Activated CD8-positive, alpha-beta memory T cell treated with anti-CD3 and anti-CD28 coated beads, Interleukin-2, amount 10 ng/mL, durations not matched to agents 7 days and 5 days (primary cell): ENCODE measurements around the gene IFT52. TPM values are rescaled to one million over a fixed set of nuclear protein-coding genes. Genes with fewer than 3 reads are reported as not detected.
A peak's percentile ranks its signal among the peaks of the same experiment; 100 is the strongest.

ENCODE experiments used
- ATAC-seq: fragments of 150-1000 bp; cut with Tn5 transposase; one replicate; pipeline ENCODE4 v1.10.0; 2021; ENCODE audit warnings: moderate library complexity
- CTCF ChIA-PET: fragments of 350-600 bp; sonication (Branson Sonifier 250); formaldehyde crosslinking; loops from one replicate; lab custom pipeline; 2021; ENCODE audit warnings: antibody characterized with exemption; lab: Charles Lee
- DNase-seq: peaks from one replicate; pipeline ENCODE4 v3.0.0-alpha.2; 2020
- H3K27ac Mint-ChIP-seq: one replicate; pipeline ENCODE4 v1.8.0; 2021; ENCODE audit warnings: mild to moderate bottlenecking, mixed read lengths
- H3K27me3 Mint-ChIP-seq: one replicate; pipeline ENCODE4 v1.8.0; 2021; ENCODE audit warnings: mixed read lengths
- H3K36me3 Mint-ChIP-seq: one replicate; pipeline ENCODE4 v1.8.0; 2021; ENCODE audit warnings: mild to moderate bottlenecking, mixed read lengths
- H3K4me1 Mint-ChIP-seq: one replicate; pipeline ENCODE4 v1.8.0; 2021; ENCODE audit warnings: mixed read lengths
- H3K4me3 Mint-ChIP-seq: one replicate; pipeline ENCODE4 v1.8.0; 2021; ENCODE audit warnings: mild to moderate bottlenecking, moderate library complexity, mixed read lengths
- H3K9me3 Mint-ChIP-seq: one replicate; pipeline ENCODE4 v1.8.0; 2022; ENCODE audit warnings: low read depth, mixed read lengths
- total RNA-seq, 2 experiments: library from RNA; stranded (reverse); gene quantifications; one replicate each; pipeline ENCODE4 v1.2.3, GENCODE V29; 2021

Gene IFT52, protein sequence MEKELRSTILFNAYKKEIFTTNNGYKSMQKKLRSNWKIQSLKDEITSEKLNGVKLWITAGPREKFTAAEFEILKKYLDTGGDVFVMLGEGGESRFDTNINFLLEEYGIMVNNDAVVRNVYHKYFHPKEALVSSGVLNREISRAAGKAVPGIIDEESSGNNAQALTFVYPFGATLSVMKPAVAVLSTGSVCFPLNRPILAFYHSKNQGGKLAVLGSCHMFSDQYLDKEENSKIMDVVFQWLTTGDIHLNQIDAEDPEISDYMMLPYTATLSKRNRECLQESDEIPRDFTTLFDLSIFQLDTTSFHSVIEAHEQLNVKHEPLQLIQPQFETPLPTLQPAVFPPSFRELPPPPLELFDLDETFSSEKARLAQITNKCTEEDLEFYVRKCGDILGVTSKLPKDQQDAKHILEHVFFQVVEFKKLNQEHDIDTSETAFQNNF
- total RNA-seq: 10 to 100 TPM; 15.9 to 18.3 TPM

DNA sequence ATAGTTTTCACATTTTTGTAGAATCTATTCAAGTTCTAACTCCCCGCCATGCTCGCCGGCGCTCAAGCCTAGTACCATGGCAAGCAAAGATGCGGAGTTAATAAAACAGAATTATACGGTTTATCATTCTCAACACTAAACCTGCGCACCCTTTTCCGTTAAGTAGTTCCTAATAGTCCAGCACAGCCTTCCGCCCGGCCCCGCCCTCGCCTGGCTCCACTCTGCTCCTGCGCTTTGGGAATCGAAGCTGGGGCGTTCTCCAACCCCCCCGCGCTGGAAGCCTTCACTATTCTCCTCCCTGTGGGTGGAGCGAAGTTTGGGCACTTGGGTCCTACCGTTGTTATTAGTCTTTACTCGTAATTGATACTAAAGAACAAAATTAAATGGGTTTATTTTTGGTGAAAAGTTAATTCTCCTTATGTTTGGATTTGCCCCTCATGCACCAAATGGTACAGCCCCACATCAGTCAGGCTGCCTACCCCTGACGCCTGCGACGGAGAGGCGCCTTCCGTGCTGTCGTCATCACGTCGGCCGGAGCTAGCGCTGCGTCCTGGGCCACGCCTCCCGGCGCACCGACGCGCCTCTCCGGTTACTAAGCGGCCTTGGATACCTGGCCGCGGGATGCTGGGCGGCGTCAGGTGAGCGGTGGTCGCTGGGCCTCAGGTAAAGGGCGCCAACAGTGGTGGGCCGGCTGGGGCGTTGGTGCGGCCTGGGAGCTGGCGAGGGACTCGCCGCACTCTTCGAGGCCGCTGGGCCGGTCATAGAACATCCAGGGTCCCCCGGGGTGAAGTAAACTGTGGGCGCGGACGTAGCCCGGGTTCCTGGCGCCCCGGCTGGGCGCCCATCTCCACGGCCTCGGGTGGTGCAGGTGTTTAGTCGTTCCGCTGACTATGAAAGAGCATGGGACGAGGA lies at the start of gene IFT52:
TSS of gene IFT52 (plus strand) at position 546 of the 912 bp plus-strand sequence. CDS start 3,762 bp downstream, outside the sequence.
- H3K4me1 Mint-ChIP-seq: peaks cover 13% of the 10 kb centered on the region
- DNase-seq (peak; percentile 93), ATAC-seq (peak; percentile 99)
- no peaks in the 10 kb centered on the region for H3K9me3 Mint-ChIP-seq
- peaks cover 4% of the 10 kb centered on the region for H3K36me3 Mint-ChIP-seq
- CTCF ChIA-PET: interaction anchor here (1.0 kb wide), 1 partner anchor 159 kb away, joined by 3 read pairs; no protein-coding TSS in a partner anchor
- H3K27ac Mint-ChIP-seq: peak within 1 kb of the TSS; percentile 93
- H3K27me3 Mint-ChIP-seq: no peaks in the 10 kb centered on the region
- H3K4me3 Mint-ChIP-seq: peak within 1 kb of the TSS; percentile 89

DNA sequence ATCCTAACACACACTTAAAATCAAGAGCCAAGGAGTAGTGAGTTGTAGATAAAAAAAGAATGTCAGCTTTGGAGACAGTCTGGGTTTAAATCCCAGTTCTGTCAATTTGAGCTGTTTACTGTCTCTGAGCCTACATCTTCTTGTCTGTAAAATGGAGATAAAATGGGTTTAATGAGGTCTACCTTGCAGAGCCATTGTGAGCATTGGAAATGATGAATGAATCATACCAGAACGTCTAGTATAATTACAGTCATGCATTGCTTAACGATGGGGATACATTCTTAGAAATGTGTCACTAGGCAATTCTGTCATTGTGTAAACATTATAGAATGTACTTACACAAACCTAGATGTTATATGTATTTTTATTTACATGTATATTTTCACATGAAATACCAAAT lies 49.5 kb upstream of the IFT52 start:
- Mint-ChIP-seq H3K27ac (no peak overlapping the region), H3K4me3 (no peak overlapping the region), H3K9me3 (no peaks in the 10 kb centered on the region), H3K4me1 (no peaks in the 10 kb centered on the region), H3K36me3 (no peaks in the 10 kb centered on the region), H3K27me3 (no peaks in the 10 kb centered on the region)
- CTCF ChIA-PET: interaction anchor here (1.2 kb wide), 1 partner anchor 26 kb away, joined by 3 read pairs; no protein-coding TSS in a partner anchor
- ATAC-seq (no peak), DNase-seq (no peak)

DNA sequence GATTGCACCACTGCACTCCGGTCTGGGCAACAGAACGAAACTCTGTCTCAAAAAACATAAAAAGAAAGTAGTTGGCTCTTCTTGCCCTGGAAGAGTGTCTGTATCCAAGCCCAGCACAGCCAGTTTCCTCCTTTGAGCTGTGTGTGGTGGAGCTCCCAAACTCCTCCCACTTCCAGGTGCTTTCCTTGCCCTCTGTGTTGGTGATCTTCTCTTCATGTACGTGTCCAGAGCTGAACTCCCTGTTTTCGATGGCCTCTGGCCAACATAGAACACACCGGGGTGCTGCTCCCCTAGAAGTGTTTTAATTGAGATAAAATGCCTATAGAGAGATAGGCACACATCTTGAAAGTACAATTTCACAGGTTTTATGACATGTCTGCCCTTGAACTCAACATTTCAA lies 48.6 kb upstream of the IFT52 start:
- no peaks in the 10 kb centered on the region for H3K9me3 Mint-ChIP-seq
- ATAC-seq: no peak
- CTCF ChIA-PET: no interaction called here
- no peaks in the 10 kb centered on the region for H3K4me1 Mint-ChIP-seq
- H3K27ac Mint-ChIP-seq: no peak overlapping the region
- no peaks in the 10 kb centered on the region for H3K27me3 Mint-ChIP-seq
- H3K36me3 Mint-ChIP-seq: no peaks in the 10 kb centered on the region
- DNase-seq: no peak
- no peak overlapping the region for H3K4me3 Mint-ChIP-seq

DNA sequence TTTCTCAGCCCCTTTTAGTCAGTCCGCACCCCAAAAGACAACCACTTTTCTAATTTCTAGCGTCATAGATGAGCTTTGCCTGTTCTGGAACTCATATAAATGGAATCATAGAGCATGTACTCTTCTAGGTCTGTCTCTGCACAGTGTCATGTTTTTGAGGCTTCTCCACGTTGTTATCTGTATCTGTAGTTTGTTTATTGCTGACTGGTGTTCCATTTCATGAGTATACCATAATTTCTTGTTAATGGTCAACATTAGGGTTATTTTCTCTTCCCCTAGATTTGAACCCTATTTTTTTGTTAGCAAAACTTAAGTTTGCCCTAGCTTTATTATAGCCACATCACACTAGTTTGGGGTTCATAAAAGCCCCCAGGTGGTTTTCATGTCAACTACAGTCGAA lies 48.1 kb upstream of the IFT52 start:
- DNase-seq: no peak
- Mint-ChIP-seq H3K27ac (no peak overlapping the region), H3K27me3 (no peaks in the 10 kb centered on the region), H3K4me3 (no peak overlapping the region), H3K9me3 (peaks cover 3% of the 10 kb centered on the region), H3K4me1 (no peaks in the 10 kb centered on the region), H3K36me3 (no peaks in the 10 kb centered on the region)
- no peak for ATAC-seq
- CTCF ChIA-PET: no interaction called here

DNA sequence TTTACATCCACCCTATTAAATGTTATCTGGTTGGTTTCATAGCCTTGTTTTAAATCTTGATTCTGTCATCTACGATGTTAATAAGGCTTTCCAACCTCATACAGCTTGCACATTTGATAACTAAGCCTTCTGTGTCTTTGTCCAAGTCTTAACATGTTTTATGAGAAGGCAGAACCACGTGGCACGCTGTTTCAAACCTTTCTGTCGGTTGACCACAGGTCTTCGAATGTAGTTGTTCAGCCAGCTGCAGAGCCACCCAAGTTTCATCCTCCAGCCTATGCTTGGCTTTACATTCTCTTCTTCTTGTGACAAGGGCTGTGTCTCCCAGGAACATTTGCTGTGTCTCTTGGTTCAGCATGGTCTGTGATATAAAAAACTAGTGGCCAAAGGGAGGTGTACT lies 47.6 kb upstream of the IFT52 start:
- DNase-seq (no peak), ATAC-seq (no peak)
- H3K4me3 Mint-ChIP-seq: no peak overlapping the region
- H3K27me3 Mint-ChIP-seq: no peaks in the 10 kb centered on the region
- H3K9me3 Mint-ChIP-seq: peaks cover 3% of the 10 kb centered on the region
- no peaks in the 10 kb centered on the region for H3K36me3 Mint-ChIP-seq
- H3K27ac Mint-ChIP-seq: no peak overlapping the region
- CTCF ChIA-PET: no interaction called here
- no peaks in the 10 kb centered on the region for H3K4me1 Mint-ChIP-seq

DNA sequence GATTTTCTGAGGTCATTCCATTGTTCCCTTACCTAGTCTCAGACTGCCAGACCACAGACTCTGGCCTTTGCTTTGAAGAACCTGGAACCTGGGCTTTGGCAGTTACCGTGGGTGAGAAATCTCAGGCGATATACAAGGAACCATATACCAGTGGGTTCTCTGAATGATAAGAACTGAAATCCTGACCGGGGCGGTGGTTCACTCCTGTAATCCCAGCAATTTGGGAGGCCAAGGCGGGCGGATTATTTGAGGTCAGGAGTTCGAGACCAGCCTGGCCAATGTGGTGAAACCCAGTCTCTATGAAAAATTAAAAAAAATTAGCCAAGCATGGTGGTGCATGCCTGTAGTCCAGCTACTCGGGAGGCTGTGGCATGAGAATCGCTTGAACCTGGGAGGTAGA lies 46.2 kb upstream of the IFT52 start:
- Mint-ChIP-seq H3K4me1 (no peaks in the 10 kb centered on the region), H3K36me3 (no peaks in the 10 kb centered on the region), H3K4me3 (no peak overlapping the region), H3K9me3 (peaks cover 3% of the 10 kb centered on the region), H3K27ac (no peak overlapping the region), H3K27me3 (no peaks in the 10 kb centered on the region)
- CTCF ChIA-PET: no interaction called here
- DNase-seq (no peak), ATAC-seq (no peak)

DNA sequence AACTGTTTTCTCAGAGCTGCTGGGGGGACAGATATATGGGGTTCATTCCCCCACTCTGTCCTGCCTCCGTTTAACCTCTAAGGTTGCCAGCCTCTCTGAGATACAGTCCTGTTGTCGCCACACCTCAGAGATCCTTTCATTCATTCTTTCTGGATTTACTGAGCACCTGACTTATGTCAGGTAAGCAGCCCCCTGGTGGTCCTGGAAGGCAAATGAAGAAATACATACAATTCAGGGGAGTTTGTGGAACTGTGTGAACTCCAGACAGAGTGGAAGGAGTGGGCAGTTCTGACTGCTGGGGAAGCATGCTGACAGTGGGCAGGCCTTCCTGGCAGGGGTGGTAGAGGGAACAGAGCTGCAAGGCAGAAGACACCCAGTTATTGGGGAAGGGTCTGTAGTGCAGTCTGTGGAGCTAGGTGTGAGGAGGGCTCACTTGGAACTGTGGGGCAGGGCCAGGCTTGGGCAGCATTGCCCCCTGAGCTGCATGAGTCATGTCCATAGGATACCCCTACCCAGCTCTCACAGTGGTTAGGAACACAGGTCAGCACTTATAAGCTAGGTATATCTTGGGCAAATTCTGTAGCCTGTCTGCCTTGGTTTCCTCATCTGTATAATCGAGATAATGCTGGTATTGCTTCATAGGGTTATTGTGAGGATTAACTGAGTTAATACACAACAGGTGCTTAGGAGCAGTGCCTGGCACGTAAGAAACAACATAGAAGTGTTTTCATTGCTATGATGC lies 44.7 kb upstream of the IFT52 start:
- no peak overlapping the region for H3K27ac Mint-ChIP-seq
- H3K4me3 Mint-ChIP-seq: no peak overlapping the region
- H3K9me3 Mint-ChIP-seq: peaks cover 3% of the 10 kb centered on the region
- H3K27me3 Mint-ChIP-seq: no peaks in the 10 kb centered on the region
- CTCF ChIA-PET: interaction anchor here (0.9 to 1.5 kb wide), 2 partner anchors 8 to 10 kb away, joined by 3 to 4 read pairs; no protein-coding TSS in a partner anchor
- ATAC-seq (no peak), DNase-seq (no peak)
- no peaks in the 10 kb centered on the region for H3K4me1 Mint-ChIP-seq
- no peaks in the 10 kb centered on the region for H3K36me3 Mint-ChIP-seq

DNA sequence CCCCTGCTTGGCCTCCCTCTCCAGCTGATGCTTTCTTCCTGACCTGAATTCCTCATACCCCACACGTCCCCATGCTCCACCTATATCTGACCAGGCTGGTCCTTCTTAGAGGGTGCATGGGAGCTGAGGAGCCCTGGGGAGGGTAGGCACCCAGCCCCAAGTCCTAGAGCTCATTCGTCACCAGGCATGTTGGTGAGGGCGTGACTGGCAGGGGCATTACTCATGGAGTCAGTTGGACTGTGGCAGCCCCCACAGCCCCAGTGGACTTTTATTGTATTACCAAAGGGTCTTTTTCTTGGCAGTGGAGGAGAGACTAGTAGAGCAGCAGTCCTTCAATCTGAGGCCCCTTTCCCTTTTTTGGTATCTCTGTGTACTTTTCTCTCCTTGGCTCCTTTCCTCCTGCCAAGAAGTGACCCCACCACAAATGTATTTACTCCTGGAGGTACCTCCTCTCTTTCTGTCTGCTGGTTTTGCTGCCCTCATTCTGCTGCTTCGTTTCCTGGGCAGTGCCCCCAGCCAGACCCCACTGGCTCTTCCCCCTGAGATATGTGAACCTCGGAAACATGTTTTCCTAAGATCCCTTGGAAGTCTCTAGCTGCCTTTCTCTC lies 42.4 kb upstream of the IFT52 start:
- Mint-ChIP-seq H3K36me3 (no peaks in the 10 kb centered on the region), H3K27ac (no peak overlapping the region), H3K27me3 (peaks cover 2% of the 10 kb centered on the region), H3K4me3 (no peak overlapping the region), H3K4me1 (no peaks in the 10 kb centered on the region), H3K9me3 (peaks cover 3% of the 10 kb centered on the region)
- CTCF ChIA-PET: no interaction called here
- no peak for ATAC-seq
- no peak for DNase-seq

DNA sequence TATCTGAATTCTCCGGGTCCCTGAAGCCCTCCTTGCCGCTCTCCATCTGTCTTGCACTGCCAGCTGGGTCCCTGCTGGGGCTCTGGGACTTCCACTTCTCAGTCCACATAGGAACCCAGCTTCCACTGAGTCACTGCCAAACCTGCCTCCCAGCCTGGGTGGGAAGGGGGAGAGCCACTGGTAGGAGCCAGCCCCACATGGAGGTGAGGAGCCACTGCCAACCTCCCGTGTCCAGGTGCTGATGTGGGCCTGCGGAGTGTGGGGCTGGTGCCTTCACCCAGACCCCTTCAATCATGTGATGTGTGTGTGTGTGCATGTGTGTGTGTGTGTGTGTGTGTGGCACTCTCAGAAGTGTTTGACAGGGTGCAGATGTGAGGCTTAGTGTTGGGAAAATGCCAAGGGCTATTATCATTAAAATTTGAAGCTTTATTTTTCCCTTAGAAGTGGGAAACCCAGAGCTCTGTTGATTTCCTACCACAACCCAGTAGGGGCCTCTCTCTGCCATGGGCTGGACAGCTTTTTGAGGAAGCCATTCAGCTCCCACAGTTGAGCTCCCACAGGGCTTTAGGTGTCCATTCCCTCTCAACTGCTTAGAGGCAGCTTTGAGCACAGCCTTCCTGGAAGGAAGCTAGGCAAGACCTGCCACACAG lies 41.2 kb upstream of the IFT52 start:
- H3K4me3 Mint-ChIP-seq: no peak overlapping the region
- no peak overlapping the region for H3K27ac Mint-ChIP-seq
- peaks cover 3% of the 10 kb centered on the region for H3K9me3 Mint-ChIP-seq
- no peak for DNase-seq
- no peak for ATAC-seq
- peaks cover 2% of the 10 kb centered on the region for H3K27me3 Mint-ChIP-seq
- H3K4me1 Mint-ChIP-seq: no peaks in the 10 kb centered on the region
- no peaks in the 10 kb centered on the region for H3K36me3 Mint-ChIP-seq
- CTCF ChIA-PET: interaction anchor here (0.7 kb wide), 1 partner anchor 568 kb away, joined by 3 read pairs; no protein-coding TSS in a partner anchor

DNA sequence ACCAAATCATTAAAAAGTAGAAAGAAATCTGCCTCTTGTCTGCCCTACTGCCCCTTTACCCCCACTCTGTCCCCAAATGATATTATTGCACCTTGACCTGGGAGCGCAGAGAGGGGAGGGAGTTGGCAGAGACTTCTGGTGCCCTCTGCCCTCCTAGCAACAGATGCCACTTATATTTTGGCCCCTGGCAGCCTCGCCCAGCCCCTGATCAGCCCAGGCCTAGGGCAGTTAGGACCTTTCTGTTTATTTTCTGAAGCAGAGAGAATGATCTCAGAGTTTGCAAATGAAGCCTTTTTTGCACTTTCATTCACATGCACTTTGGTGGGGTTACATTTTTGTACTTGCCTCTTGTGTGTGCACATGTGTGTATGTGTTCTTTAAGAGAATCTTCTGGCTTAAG lies 40.3 kb upstream of the IFT52 start:
- CTCF ChIA-PET: no interaction called here
- Mint-ChIP-seq H3K27me3 (peaks cover 2% of the 10 kb centered on the region), H3K9me3 (peaks cover 3% of the 10 kb centered on the region), H3K27ac (no peak overlapping the region), H3K4me3 (no peak overlapping the region), H3K36me3 (no peaks in the 10 kb centered on the region), H3K4me1 (no peaks in the 10 kb centered on the region)
- DNase-seq (no peak), ATAC-seq (no peak)

DNA sequence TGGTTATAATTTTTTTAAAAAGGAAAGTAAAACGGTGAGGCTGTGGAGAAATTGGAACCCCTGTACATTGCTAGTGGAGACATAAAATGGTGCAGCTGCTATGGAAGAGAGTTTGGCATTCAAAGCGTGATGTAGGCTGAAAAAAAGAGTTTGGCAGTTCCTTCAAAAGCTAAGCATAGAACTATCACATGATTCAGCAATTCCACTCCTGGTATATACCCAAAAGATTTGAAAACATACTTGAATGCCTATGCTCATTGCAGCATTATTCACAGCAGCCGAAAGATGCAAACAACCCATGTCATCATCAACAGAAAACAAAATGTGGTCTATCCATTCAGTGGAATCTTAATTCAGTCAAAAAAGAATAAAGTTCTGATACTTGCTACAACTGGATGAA lies 36.4 kb upstream of the IFT52 start:
- DNase-seq: no peak
- Mint-ChIP-seq H3K27ac (no peak overlapping the region), H3K4me3 (no peak overlapping the region), H3K36me3 (no peaks in the 10 kb centered on the region), H3K9me3 (no peaks in the 10 kb centered on the region), H3K27me3 (peaks cover 2% of the 10 kb centered on the region), H3K4me1 (no peaks in the 10 kb centered on the region)
- CTCF ChIA-PET: no interaction called here
- no peak for ATAC-seq

DNA sequence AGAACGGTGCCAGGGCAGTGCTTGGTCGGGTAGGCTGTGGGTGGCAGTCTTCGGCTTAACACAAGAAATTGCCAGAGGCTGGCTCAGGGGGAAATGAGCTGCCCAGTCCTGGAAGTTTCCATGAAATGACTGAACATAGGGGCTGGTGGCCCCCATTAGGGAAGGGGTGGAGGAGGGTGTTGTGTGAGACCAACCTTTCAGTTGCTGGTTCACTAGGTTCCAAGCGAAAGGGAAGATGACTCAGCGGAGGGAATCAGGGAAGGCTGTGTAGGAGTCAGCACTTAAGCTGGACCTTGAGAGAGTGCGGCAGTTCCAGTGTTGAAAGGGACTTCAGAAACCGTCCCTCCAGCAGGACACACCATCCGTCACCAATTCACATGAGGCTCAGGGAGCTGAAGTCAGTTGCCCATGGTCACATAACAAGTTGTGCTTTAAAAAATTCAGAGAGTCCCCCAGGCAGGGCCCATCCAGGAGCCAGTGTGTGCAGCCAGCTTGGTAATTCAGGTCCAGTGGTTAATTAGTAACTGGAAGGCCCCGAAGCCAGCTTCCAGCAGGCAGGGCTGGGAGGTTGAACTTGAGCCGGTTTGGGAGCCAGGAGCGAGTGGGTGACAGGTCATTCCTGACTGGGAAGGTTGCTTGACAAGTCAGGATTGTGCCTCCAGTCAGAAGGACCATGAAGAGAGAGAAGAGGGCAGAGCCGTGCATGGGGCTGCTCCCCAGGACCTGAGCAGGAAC lies 32.2 kb upstream of the IFT52 start, which contains the start of gene SGK2:
TSS of gene SGK2 (plus strand) at position 616 of the 735 bp plus-strand sequence. CDS start 7,469 bp downstream, outside the sequence.
- no peak within 1 kb of the TSS for H3K4me3 Mint-ChIP-seq
- no peaks in the 10 kb centered on the region for H3K4me1 Mint-ChIP-seq
- DNase-seq: no peak
- no peak within 1 kb of the TSS for H3K27ac Mint-ChIP-seq
- no peaks in the 10 kb centered on the region for H3K36me3 Mint-ChIP-seq
- no peaks in the 10 kb centered on the region for H3K27me3 Mint-ChIP-seq
- CTCF ChIA-PET: interaction anchor here (1.1 kb wide), 1 partner anchor 20 kb away, joined by 4 read pairs; no protein-coding TSS in a partner anchor
- no peaks in the 10 kb centered on the region for H3K9me3 Mint-ChIP-seq
- no peak for ATAC-seq
